ENCODE data around the gene METAP2.
A peak's percentile ranks its signal among the peaks of the same experiment; 100 is the strongest.
"Not testable (repeated sequence)": the region's sequence is repeated elsewhere in the genome, so short reads cannot be mapped to it uniquely, and the experiment has no call there.

METAP2 gene

GRCh38 chr12:95473884-95474659 is at the start of gene METAP2:
METAP2 (plus strand) TSS chr12:95474152; CDS start chr12:95474180, 28 bp downstream.
- peak; percentile 79 to 89 (median 84) for DNase-seq

- DNase-seq, result no peak
Measured at GRCh38 chr12:95424271-95424994, 49.5 kb upstream of the METAP2 start.

GRCh38 chr12:95429172-95429510 is 44.8 kb upstream of the METAP2 start:
- no peak for DNase-seq

DNA sequence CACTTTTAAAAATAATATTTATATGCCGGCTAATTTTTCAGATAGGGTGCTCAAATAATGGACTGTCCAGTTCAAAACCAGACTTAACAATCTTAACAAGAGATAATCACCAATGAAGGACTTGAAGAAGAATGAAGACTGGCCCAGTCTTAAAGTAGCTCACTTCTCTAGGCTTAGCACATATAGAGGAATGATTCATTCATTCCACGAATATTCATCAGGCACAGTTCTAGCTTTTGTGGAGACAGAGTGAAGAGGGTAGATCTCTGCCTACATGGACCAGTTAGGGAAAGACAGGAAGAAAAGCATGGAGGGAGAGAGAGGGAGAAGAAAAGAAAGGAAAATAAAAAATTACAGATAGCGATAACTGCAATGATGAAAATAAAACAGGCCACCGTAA is 42.8 kb upstream of the METAP2 start:
- no peak for DNase-seq

DNA sequence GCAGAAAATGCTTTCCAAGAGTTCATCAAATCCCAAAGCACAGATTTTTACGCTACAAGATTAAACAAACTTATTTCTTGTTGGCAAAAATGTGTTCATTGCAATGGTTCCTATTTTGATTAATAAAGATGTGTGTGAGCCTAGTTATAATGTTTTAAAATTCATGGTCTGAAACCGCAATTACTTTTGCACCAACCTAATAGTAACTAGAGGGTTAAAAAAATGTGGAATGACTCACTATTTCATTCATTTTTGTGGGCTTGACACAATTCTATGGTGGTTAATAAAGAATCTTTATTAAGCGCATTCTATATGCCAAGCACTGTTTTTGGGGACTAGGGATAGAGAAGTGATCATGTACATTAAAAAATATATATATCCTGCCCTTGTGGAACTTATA is 38.6 kb upstream of the METAP2 start:
- DNase-seq, result no peak

GRCh38 chr12:95437565-95437964 is 36.4 kb upstream of the METAP2 start:
- no peak for DNase-seq

- no peak for DNase-seq
Measured at GRCh38 chr12:95439461-95440230, 34.3 kb upstream of the METAP2 start.

GRCh38 chr12:95440401-95440800 is 33.6 kb upstream of the METAP2 start:
- DNase-seq, result no peak

GRCh38 chr12:95443459-95443858 is 30.5 kb upstream of the METAP2 start:
- DNase-seq, result no peak

- not testable (repeated sequence) for DNase-seq
Measured at GRCh38 chr12:95445099-95445498, 28.9 kb upstream of the METAP2 start.

GRCh38 chr12:95445884-95446505 is 28.0 kb upstream of the METAP2 start:
- DNase-seq, result no peak

DNA sequence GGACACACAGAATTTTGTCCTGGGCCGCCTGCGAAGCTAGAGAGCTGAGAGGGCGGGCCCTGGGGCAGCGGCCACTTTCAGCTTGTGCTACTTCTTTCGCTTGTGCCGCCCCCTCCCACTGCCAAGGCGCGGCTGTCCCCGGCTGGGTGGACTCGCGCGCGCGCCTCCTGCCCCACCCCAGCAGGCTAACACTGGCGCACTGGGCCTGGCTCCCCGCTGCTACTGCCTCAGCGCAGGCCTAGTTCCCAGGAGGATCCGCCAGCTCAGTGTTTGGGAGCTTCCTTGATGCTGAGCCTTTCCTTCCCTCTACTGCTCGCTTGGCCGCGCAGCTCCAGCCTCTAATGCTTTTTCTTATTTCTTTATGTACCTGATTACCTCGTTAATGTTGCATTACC is 27.4 kb upstream of the METAP2 start:
- DNase-seq, result no peak

DNA sequence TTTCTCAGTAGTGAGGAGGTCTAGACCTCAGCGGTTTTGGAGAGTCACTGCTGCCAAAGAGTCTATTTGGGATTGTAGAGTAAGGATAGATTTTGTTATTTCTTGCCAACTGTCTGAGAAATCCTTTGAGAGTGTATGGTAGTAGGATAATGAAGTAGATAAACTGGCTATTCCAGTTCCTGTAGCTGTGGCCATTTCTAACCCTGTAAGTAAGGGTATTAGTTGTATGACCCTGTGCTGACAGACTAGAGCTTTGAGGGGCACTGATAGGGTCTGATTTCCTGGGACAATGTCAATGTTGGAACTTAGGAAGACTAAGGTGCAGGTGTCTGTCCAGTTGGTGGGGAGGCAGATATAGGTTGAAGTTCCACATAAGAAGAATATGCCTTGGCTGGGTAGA is 24.3 kb upstream of the METAP2 start:
- DNase-seq, result not testable (repeated sequence)

- not testable (repeated sequence) for DNase-seq
Measured at GRCh38 chr12:95452501-95452900, 21.5 kb upstream of the METAP2 start.

- not testable (repeated sequence) for DNase-seq
Measured at GRCh38 chr12:95453881-95454280, 20.1 kb upstream of the METAP2 start.

- not testable (repeated sequence) for DNase-seq
Measured at GRCh38 chr12:95454780-95455215, 19.2 kb upstream of the METAP2 start.

DNA sequence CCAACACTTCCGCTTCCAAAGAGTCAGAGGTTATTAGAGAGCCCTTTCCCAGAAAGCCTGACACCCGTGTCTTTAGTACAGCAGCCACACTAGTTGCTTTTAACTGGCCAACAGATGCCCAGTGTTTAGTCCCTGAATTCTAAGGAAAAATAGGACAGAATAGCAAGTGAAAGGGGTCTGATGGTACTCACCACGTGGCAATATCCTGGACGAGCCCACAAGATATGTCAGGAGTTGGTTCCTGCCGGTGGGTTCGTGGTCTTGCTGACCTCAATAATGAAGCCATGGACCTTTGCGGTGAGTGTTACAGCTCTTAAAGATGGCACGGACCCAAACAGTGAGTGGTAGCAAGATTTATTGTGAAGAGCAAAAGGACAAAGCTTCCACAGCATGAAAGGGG is 16.3 kb upstream of the METAP2 start:
- DNase-seq, result not testable (repeated sequence)

DNA sequence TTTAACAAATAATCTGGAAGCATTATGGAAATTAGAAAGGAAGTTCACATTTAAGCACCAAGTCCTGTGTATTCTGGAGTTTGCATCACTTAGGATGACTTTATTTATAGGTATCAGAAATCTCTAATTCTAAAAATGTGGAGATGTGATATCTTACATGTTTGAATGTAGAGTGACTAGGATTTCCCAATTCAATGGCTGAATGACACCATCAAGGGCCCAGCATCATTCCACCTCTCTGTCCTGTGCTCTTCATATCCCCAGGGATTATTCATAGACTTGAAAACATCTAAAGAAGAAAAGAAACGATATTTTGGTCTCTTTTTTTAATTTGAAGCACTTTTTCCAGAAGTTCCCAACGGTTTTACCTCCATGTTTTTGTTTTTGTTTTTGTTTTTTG is 15.2 kb upstream of the METAP2 start:
- no peak for DNase-seq

GRCh38 chr12:95459310-95459709 is 14.6 kb upstream of the METAP2 start:
- DNase-seq, result no peak

GRCh38 chr12:95460105-95460504 is 13.8 kb upstream of the METAP2 start:
- DNase-seq, result no peak

GRCh38 chr12:95460896-95461295 is 13.1 kb upstream of the METAP2 start:
- no peak for DNase-seq

GRCh38 chr12:95462081-95462480 is 11.9 kb upstream of the METAP2 start:
- no peak for DNase-seq

- DNase-seq, result no peak
Measured at GRCh38 chr12:95462551-95462950, 11.4 kb upstream of the METAP2 start.

Data from stimulated activated naive CD4-positive, alpha-beta T cell (primary cell).